Transverse colon (tissue), 3 donors: Measurements from ENCODE around the gene TSC22D3.

Experiments used
- POLR2A ChIP-seq: fragments of 450-650 bp; IDR thresholded peaks from one replicate; pipeline ENCODE4 v1.6.1; 2016; ENCODE audit warnings: antibody characterized with exemption, mild to moderate bottlenecking, moderate library complexity
- POLR2AphosphoS5 ChIP-seq, 3 donors: sonication (generic); formaldehyde crosslinking; IDR thresholded peaks; one replicate each; pipeline ENCODE4 v1.6.1; 2016; ENCODE audit warnings: antibody characterized with exemption in 3 of 3

- no peak for TF ChIP-seq POLR2A
- no peak for TF ChIP-seq POLR2AphosphoS5 (IDR thresholded peaks at IDR 0.05)
These were observed 36.0 kb downstream of the TSC22D3 start for GRCh38 chrX:107739541-107739940.
